ENCODE data around the gene HSDL1. TPM values are rescaled to one million over a fixed set of nuclear protein-coding genes. Genes with fewer than 3 reads are reported as not detected.

Gene HSDL1
- total RNA-seq, 1 donor from 2014 or later: 15.3 TPM

DNA sequence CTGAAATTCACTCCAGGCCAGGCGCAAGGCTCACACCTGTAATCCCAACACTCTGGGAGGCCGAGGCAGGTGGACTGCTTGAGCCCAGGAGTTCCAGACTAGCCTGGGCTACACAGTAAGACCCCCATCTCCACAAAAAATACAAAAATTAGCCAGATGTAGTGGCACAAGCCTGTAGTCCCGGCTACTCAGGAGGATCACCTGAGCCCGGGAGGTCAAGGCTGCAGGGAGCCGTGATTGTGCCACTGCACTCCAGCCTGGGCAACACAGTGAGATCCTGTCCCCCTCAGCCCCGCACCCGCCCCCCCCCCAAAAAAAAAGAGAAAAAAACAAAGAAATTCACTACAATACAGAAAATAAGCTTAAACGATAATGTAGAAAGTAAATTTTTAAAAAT is 59.7 kb downstream of the HSDL1 start:
- intact Hi-C loops (cut with micrococcal nuclease): loop anchor here (5.0 kb wide), 1 partner anchor 422 kb away; no protein-coding TSS in a partner anchor
- ChIA-PET CTCF (interaction anchor here (0.8 to 7.7 kb wide), 11 partner anchors 12 to 422 kb away, joined by 3 to 44 read pairs (median 4); partner anchors contain the start of genes DNAAF1, HSDL1 and TAF1C), POLR2A (interaction anchor here (0.6 to 1.6 kb wide), 6 partner anchors 28 to 102 kb away, joined by 3 to 6 read pairs (median 4); partner anchors contain the start of genes DNAAF1, HSDL1, MBTPS1 and TAF1C)
- DNase-seq: no peak
- no peak for ATAC-seq (ENCODE audit: low read depth)
- TF ChIP-seq, protein P1, sequence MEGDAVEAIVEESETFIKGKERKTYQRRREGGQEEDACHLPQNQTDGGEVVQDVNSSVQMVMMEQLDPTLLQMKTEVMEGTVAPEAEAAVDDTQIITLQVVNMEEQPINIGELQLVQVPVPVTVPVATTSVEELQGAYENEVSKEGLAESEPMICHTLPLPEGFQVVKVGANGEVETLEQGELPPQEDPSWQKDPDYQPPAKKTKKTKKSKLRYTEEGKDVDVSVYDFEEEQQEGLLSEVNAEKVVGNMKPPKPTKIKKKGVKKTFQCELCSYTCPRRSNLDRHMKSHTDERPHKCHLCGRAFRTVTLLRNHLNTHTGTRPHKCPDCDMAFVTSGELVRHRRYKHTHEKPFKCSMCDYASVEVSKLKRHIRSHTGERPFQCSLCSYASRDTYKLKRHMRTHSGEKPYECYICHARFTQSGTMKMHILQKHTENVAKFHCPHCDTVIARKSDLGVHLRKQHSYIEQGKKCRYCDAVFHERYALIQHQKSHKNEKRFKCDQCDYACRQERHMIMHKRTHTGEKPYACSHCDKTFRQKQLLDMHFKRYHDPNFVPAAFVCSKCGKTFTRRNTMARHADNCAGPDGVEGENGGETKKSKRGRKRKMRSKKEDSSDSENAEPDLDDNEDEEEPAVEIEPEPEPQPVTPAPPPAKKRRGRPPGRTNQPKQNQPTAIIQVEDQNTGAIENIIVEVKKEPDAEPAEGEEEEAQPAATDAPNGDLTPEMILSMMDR (IDR thresholded peaks at IDR 0.05): no peak
- Mint-ChIP-seq H3K27me3 (no peaks in the 10 kb centered on the region), H3K36me3 (ENCODE audit: low read depth) (peaks cover 84% of the 10 kb centered on the region), H3K9me3 (no peaks in the 10 kb centered on the region), H3K4me1 (peaks cover 45% of the 10 kb centered on the region), H3K27ac (no peak overlapping the region), H3K4me3 (no peak overlapping the region)

DNA sequence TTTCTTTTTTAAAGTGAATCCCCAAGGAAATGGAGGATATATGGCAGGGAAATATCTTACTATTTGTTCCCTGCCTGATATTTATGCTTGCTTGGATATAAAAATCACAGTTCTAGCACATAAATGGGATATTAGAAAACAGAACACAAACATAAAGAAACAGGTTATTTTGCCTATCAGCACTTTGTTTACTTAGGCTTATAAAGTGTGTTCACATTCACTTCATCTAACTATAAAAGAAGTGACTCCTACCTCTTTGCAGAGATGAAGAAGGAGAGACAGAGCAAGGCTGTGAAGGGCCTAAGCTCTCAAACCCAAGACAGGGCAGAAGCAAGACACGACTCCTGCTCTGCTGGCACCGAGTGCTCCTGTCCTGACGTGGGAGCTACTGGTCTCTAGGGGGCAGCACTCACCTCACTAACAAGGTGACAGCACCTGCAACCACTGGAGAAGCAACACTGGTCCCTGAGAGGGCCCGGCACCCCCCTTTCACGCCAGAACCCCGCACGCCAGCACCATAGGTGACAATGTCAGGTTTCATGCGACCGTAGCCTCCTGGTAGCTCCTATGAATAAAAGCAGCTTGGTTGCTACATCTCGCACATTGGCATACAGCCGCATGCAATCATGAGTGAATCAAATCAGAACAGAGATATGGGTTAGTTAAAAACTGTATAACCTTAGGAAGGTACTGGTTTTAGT is 60.3 kb downstream of the HSDL1 start:
- peaks cover 85% of the 10 kb centered on the region for H3K36me3 Mint-ChIP-seq (ENCODE audit: low read depth)
- TF ChIP-seq, protein P1 (IDR thresholded peaks at IDR 0.05): no peak
- H3K4me1 Mint-ChIP-seq: peaks cover 45% of the 10 kb centered on the region
- intact Hi-C loops (cut with micrococcal nuclease): loop anchor here (1.0 to 5.0 kb wide), 2 partner anchors 103 to 423 kb away; partner anchors contain the start of gene TAF1C
- no peaks in the 10 kb centered on the region for H3K27me3 Mint-ChIP-seq
- ChIA-PET POLR2A (interaction anchor here (1.1 to 1.4 kb wide), 3 partner anchors 32 to 102 kb away, joined by 3 to 5 read pairs (median 4); partner anchors contain the start of genes DNAAF1, HSDL1, MBTPS1 and TAF1C), CTCF (interaction anchor here (0.6 to 7.7 kb wide), 10 partner anchors 13 to 423 kb away, joined by 3 to 44 read pairs (median 4); partner anchors contain the start of genes DNAAF1, HSDL1, MBTPS1 and TAF1C)
- H3K4me3 Mint-ChIP-seq: no peak overlapping the region
- H3K9me3 Mint-ChIP-seq: no peaks in the 10 kb centered on the region
- ATAC-seq (ENCODE audit: low read depth) (peak; percentile 65), DNase-seq (peak; percentile 28)
- H3K27ac Mint-ChIP-seq: no peak overlapping the region

DNA sequence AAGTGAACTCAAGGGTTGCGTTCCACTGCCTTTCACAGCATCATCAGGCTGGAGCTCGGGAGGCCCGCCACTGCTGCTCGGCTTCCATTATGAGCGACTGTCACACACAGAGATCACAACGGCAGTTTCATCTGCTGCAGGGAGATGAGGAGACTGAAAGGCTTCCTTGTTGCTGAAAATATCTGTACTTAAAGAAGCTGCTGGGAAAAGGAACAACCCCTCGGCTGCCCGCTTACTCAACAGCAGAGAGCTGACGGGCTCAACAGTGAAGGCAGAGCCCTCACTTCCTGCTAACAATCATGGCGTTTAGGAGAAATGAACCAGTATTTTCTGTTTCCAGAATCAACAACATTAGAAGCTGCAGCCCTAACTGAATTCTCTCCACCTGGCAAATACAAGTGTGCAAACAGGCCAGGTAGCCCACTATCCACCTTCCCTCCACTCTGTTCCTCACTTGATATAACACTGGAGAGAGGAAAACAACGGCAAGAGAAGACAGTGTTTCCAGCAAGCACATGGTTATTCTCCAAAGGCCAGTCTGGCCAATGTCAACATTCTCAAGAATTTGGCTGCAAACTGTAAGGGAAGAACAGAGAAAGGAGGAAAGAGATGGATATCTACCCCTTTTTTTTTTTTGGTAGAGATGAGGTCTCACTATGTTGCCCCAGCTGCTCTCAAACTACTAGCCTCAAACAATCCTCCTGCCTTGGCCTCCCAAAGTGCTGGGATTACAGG is 62.0 kb downstream of the HSDL1 start:
- Mint-ChIP-seq H3K9me3 (no peaks in the 10 kb centered on the region), H3K4me3 (no peak overlapping the region), H3K27me3 (no peaks in the 10 kb centered on the region), H3K4me1 (peaks cover 28% of the 10 kb centered on the region), H3K36me3 (ENCODE audit: low read depth) (peaks cover 85% of the 10 kb centered on the region), H3K27ac (no peak overlapping the region)
- intact Hi-C loops (cut with micrococcal nuclease): no loop called here
- no peak for DNase-seq
- CTCF ChIA-PET: interaction anchor here (7.7 kb wide), 1 partner anchor 104 kb away, joined by 44 read pairs; the partner anchor contains the start of gene TAF1C
- POLR2A ChIA-PET: no interaction called here
- TF ChIP-seq, protein P1 (IDR thresholded peaks at IDR 0.05): no peak
- no peak for ATAC-seq (ENCODE audit: low read depth)

DNA sequence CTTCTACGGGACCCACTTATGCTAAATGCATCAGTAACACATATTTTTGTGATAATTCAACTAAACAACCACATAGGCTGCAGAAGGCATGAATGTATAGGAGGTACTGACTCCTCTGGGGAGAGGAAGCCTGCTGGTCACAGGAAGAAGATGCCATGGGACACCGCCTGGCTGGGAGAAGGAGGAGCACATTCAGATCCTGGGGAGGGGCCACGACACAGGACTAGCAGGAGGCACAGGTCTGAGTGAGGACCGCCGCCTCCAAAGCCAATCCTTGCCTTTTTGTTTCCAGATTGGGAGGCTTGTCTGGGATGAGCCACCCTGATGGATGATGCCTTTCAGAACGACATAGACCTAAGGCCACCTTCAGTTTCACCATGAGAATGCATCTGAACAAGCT is 62.9 kb downstream of the HSDL1 start:
- CTCF ChIA-PET: interaction anchor here (0.8 kb wide), 1 partner anchor 16 kb away, joined by 3 read pairs; no protein-coding TSS in a partner anchor
- TF ChIP-seq, protein P1 (IDR thresholded peaks at IDR 0.05): no peak
- DNase-seq: no peak
- POLR2A ChIA-PET: no interaction called here
- Mint-ChIP-seq H3K9me3 (no peaks in the 10 kb centered on the region), H3K27ac (no peak overlapping the region), H3K27me3 (no peaks in the 10 kb centered on the region), H3K36me3 (ENCODE audit: low read depth) (peaks cover 86% of the 10 kb centered on the region), H3K4me3 (no peak overlapping the region), H3K4me1 (peaks cover 20% of the 10 kb centered on the region)
- ATAC-seq (ENCODE audit: low read depth): no peak
- intact Hi-C loops (cut with micrococcal nuclease): no loop called here

Data from activated B cell treated with CpG ODN at 0.5 μM for 24 hours (primary cell).